GM21390 (cell line): ENCODE data around the gene TMEM168.
"Not testable (repeated sequence)": the region's sequence is repeated elsewhere in the genome, so short reads cannot be mapped to it uniquely, and the experiment has no call there.

Experiments used
- ATAC-seq: cut with Tn5 transposase; IDR thresholded peaks from one replicate; pipeline ENCODE4 v1.9.1; 2021; ENCODE audit not compliant: unreplicated experiment

Gene TMEM168

DNA sequence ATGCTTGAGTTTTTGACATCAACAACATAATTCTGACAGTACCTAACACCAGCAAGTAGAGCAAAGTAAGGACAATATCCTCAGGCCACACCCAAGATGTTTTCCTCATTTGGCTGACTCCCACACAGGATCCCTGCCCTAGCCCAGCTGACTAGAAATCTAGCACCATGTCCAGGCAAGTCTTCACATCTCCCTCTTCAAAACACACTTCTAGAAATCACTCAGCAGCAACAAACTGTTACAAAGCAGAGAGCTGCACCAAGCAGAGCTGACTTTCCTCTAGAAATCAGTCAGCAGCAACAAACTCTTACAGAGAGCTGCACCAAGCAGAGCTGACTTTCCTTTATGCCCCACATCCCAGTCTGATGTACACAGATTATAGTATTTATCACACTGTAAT is 7.7 kb downstream of the TMEM168 start:
- ATAC-seq, result peak; percentile 96

DNA sequence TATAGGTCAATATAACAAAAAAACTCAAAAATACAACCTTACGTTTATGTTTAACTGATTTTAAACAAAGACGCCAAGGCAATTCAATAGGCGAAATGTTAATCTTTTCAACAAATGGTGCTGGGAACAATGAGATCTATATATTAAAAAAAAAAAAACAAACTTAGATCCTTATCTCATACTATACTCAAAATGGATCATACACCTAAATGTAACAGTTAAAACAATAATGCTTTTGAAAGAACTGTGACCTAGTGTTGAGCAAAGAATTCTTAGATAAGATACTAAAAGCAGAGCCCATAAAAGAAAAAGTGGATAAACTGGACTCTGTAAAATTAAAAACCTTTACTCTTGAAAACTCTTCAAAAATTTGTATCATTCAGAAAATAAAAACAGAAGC is 8.6 kb downstream of the TMEM168 start:
- ATAC-seq, result no peak

DNA sequence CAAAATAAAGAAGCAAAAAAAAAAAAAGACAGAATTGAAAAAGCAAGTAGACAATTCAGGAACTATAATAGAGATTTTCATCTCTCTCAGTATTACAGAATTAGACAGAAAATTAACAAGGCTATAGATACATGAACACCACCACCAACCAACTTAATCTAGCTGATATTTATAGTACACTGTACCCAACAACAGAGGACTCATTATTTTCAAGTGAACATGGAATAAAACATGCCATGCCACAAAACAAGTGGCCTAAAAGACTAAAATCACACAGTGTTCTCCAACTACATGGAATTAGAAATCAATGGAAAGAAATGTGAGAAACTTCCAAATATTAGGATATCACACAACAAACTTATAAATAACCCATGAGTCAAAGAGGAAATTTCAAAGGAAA is 9.1 kb downstream of the TMEM168 start:
- ATAC-seq, result no peak

DNA sequence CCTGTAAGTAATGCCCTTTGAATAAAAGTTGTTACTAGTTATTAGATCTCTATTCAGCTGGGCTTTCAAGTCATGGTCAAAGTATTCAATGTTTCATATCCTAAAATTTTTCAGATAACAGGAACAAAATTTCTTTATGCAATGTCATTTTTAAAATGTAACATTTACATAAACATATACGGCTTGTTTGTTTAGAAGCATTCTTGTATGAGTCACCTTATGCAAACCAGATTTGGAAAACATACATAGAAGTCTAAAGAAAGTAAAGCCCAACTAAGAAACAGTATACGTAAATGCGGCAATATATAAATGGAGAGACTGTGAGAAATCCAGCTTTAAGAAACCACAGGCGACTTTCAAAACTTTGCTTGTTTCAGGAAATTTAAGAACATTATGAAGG is 10.5 kb downstream of the TMEM168 start:
- no peak for ATAC-seq

DNA sequence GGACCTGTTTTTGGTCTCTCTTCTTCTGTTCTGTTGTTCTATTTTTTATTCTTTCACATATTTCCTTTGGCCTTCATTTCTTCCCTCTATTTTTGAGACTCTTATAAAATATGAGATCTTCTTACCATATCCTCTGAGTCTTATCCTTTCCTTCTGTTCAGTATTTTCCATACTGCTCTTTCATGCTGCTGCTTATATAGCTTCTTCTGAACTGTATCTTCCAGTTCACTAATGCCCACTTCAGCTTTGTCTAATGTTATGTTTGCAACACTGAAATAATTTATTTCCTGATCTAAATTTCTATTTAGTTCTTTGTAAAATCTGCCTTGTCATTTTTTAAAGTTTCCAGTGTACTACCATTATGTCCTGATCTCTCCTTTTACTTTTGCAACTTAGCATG is 12.8 kb downstream of the TMEM168 start:
- no peak for ATAC-seq

DNA sequence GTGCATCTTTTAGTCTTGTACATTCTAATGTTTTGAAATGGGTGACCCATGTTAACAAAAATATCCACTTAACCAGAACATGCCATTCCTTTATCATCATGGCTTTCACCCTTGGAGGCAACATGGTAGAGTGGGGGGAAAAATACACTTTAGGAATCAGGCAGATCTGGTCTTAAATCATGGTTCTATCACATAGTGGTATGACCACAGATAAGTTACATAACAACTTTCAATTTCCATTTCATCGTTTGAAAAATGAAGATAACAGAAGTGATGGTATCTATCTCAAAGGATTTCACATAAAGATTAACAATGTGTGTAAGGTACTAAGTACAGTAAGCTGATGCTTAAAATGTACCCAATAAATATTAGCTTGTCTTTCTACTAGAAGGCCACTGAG is 19.0 kb downstream of the TMEM168 start:
- no peak for ATAC-seq

DNA sequence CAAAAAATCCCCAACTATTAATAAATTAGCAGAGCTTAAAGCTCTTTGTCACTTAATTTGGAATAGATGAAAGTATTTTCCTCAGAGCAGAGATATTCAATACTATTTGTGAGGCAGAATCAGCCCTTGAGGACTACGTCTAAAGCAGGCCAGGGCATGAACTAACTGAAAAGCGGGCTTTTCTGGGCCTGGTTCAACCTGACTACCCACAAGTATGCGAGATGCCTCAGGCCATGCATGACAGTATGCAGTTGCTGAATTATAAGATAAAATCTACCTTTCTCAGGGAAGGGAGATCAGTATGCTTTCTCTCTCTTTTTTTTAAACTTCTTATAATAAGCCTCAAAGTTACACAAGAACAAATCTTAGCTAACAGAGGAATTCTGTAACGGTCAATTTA is 20.1 kb downstream of the TMEM168 start:
- no peak for ATAC-seq

DNA sequence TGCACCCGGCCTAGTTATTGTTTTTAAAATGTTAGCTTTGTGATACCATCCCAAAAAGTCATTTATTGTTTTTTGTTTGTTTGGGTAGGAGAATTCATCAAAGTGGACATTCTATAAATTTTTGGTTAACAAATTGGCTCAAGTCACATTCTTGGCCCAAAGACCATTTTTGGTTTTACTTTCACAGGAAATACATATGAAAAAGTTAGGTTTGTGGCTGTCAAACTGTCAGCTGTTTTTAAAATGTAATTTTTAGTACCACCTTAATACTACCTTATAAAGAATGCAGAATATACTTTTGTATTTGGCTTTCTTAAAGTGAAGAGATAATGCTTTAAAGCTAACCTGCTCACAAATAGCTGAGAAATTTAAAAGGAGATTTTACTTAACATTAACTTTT is 25.1 kb downstream of the TMEM168 start:
- no peak for ATAC-seq

DNA sequence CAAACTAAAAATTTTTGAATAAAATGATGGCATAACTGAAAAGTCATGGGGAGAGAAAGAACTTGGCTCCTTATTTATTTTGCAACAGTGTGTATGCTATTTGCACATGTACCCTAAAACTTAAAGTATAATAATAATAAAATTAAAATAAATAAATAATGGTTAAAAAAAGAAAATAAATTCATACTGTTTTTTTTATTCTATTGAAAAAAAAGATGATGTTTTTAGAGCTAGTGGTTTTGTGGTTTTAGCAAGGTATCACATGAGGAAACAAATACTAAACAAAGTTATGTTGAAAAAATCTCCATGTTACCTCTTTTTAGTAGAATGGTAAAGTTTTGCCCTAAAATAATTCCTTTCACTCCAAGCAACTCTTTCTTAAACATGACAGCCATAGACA is 26.2 kb downstream of the TMEM168 start:
- ATAC-seq, result no peak

DNA sequence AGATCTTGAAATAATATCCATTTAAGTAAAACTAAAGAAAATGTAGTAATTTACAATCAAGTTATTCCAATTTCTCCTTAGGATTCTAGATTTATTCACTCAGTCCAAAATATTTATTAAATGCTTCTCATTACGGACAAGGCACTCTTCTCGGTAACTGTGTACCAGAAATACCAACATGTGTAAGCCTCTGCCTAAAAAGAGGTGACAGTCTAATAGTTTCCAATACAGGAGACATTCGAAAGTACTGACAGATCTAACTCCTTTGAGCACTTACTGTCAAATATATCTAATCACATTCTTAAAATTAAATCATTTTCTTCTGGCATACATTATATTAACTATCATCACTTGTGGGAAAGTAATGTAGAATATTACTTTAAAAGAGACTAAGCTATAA is 26.9 kb downstream of the TMEM168 start:
- ATAC-seq, result no peak

DNA sequence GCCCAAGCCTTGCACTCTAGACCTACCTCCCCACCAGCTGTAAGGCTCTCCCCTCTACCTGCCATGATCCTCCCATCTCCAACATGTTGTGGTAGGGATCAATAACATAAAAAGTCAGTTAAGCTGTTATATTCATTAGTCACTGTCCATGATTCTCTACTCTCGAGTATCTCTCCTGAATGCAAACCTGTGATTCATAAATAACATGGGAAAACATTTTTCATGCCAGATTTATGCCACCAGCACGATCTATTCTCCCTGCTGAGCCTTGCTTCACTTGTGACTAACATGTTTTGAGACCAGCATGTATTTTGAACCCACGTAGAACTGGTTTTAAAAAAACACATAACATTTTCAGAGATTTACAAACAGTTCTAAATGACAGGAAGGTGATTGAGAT is 30.3 kb downstream of the TMEM168 start:
- ATAC-seq, result no peak

DNA sequence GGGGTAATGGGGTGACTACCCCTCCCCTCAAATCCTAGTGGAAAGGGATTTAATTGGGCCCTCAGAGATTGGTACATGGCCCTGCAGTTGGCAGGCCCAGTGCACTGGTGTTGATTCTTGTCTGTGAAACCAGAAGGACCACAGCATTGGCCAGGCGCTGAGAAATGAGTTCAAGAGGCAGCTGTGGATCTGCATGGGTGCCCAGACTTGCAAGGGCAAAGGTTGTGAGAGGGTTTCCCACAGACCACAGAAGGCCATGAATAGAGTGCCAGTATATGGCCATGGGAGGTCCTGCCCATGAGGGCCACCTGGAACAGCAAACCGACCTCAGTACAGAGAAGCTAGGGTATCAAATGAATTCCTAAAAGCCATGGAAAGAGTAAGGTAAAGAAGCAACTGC is 32.9 kb downstream of the TMEM168 start:
- no peak for ATAC-seq

DNA sequence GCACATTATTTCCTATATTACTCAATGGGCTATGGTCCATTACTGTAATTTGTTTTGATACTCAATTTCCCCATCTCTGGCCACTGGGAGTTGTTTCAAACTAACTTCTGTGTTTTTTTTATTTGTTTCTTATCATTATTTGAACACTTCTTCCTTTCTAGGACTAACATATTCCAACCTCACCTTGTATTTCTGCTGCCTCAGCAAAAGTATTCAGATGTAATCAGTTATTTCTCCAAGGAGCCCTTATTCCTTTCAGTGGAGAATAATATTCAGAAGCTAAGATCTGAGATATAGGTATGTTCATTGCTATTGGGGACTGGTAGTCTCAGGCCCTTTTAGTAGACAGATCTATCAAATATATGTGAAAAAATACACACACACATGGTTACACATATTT is 36.9 kb downstream of the TMEM168 start:
- no peak for ATAC-seq

DNA sequence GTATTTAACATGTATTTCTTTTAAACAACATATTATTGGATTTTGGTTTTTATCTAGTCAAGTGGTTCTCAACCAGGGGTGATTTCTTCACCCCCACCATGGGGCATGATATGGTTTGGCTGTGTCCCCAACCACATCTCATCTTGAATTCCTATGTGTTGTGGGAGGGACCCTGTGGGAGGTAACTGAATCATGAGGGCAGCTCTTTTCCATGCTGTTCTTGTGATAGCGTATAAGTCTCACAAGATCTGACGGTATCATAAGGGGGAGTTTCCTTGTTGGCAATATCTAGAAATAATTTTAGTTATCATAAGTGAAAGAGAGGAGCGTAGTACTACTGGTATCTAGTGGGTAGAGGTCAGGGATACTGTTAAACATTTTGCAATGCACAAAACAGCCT is 37.6 kb downstream of the TMEM168 start:
- ATAC-seq, result no peak

DNA sequence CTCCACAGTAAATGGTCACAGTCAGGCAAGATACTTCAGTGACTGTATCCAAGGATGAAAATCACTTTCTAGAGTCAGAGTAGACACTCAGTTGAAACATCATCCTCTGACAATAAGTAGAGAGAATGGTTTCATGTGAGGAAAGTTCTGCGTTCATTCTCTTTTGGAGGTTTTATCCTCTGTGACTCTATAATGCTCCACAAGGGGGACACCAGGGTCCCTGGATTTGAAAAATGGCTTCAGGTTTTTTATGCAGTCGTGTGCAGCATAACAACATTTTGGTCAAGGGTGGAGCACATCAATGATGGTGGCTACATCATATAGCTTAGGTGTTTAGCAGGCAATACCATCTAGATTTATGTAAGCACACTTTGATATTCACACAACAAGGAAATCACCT is 40.4 kb downstream of the TMEM168 start:
- ATAC-seq, result no peak

DNA sequence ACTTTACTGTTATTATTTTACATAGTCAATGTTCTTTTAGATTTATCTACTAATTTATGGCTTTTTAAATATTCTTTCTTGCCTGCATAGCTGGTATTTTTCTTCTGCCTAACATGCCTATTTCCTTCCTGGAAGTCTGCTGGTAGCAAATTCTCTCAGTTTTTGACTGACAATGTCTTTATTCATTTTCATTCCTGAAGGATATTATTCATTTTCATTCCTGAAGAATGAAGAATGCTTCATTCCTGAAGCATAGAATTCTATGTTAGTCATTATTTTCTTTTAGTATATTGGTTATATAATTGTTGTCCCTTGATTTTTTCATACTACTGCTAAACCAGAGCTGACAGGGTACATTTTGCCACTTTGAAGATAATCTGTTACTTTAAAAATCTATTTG is 41.8 kb downstream of the TMEM168 start:
- ATAC-seq, result no peak

DNA sequence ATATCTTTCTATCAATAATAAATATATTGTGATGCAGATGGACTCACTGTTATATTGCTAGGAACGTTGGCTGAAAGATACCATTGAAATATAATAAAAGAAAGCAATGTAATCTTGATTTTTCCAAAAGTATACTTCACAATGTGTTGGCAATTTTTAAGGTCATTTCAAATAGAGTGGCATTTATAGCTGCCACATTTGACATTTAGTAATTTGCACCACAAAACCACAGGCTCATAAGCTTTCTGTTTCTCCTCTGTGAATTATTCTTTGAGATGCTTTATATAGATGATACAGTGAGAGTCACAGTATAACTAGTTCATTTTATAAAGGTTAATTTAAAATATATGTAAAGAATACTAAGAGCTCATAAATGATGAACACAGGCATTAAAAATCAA is 44.6 kb downstream of the TMEM168 start:
- ATAC-seq, result no peak

DNA sequence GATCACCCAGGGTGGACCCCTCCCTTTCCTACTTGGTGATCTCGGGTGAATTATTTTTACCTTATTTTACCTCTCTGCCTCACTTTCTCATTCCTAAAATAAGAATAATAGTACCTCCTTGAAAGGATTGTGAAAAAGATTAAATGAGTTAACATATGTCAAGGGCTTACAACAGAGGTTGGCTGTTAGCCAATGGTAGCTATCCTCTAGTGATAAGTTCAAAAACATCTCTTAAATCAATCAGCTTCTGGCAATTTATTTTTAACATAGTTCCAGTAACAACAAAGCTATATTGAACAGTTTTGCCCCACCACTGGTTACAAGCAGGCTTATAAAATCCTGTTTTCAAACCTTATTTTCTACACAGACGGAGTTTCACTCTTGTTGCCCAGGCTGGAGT is 45.4 kb downstream of the TMEM168 start:
- no peak for ATAC-seq

DNA sequence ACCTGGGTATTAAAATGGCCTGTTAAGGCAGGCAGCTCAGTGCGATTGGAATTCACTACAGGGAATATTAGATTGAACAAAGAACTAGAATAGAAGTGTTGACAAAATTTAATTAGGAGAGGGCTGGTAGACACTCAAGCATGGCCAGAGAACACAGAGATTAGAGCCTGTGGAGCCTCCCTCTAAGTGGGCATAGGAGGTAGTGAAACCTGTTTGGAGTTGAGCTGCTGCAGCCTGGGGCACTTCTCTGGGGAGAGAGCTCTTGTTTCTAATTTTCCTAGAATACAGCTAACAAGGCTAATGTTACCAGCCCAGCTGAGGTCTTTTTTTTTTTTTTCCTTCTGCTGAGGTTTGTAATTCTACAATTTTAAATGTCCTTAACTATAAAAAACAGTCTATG is 46.4 kb downstream of the TMEM168 start:
- ATAC-seq, result no peak

DNA sequence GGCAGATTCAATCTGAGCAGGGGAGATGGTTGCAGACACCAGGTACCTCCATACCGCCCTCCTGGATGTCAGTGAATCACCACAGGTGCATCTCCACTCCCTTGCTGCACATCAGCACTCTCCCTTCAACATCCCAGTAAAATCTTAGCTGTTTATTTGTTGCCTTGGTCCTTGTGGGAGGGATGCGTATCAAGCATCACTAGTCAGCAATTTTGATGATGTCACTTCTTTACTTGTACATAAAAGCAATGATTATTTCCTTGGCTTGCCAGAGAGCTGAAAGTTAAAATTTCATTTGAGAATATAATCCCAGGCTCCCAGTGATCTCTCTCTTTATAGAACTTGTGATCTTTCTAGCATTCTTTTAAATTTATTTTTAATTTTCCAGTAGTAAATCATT is 49.5 kb downstream of the TMEM168 start:
- ATAC-seq, result no peak

DNA sequence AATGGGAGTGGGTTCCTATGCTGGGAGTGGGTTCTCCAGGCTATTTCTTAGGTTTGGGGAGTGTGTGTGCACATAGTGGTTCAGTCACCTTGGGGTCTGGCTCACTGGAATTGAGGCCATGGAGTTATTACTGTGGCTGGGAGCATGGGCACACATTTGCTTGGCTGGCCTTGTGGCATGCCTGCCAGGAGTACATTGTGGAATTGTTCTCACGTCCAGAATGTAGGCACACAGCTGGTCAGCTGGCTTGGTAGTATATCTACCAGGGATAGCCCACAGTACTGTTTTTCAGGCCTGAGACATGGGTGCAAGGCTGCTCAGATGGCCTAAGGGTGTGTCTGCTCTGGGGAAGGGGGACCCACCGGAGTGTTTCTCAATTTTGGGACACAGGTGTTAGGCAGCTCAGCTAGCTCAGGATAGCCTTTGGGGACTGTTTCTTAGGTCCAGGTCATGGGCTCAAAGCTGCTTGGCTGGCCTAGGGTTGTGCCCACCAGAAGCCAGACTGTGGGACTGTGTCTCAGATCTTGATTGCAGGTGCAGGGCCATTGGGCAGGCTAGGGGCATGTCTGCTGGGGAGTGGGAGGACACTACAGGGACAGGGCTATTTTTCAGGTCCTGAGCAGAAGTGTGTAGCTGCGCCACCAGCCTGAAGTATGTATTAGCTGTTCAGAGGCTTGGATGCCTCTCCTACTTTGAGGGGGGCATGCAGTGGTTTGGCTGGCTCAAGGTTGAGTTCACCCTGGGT is 50.6 kb downstream of the TMEM168 start:
- no peak for ATAC-seq

DNA sequence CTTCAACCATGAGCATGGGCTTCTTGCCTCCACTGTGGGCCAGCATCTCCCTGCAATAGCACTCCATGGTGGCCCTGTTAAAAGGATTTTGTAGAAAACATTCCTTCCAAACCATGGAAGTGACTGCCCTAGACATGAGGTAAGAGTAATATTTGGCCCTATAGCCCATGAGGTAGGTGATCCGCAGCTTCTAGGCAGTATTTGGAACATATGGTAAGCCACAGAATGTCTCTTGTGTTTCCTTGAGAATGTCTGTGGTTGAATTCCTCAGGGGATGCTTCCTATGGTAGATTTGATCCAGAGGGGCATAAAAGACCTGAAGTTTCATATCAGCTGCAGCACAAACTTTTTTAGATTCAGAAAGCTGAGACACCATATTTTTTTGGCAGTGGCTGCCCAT is 54.9 kb downstream of the TMEM168 start:
- ATAC-seq, result no peak

DNA sequence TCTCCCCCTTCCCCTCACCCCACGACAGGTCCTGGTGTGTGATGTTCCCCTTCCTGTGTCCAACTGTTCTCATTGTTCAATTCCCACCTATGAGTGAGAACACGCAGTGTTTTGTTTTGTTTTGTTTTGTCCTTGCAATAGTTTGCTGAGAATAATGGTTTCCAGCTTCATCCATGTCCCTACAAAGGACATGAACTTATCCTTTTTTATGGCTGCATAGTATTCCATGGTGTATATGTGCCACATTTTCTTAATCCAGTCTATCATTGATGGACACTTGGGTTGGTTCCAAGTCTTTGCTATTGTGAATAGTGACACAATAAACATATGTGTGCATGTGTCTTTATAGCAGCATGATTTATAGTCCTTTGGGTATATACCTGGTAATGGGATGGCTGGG is 58.9 kb downstream of the TMEM168 start:
- not testable (repeated sequence) for ATAC-seq

DNA sequence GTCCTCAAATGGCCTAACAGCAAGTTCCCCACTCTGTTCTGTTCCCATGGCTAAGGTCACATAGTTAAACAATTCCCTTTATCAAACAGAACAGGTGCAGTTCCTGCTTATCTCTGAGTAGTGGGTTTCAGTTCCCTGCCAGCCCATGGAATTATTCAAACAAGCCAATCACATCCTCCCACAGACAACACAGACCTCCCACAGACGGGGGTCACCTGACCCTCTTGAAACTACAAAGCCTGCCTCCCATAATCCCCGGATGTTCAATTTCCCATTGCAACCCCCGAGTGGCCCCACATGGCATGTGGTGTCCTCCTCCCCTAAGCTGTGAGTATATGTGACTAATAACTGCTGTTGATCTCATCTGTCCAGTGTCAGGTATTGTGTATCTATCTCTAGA is 64.1 kb downstream of the TMEM168 start:
- no peak for ATAC-seq
